ENCODE results near the gene NMB.

Gene NMB

GRCh38 chr15:84611631-84612030 lies 46.4 kb downstream of the NMB start:
- no peak for DNase-seq (ENCODE audit: low spot score)

GRCh38 chr15:84609818-84610525 lies 48.0 kb downstream of the NMB start:
- DNase-seq (ENCODE audit: low spot score) = no peak

GRCh38 chr15:84608707-84609284 lies 49.2 kb downstream of the NMB start:
- DNase-seq (ENCODE audit: low spot score) = no peak

- DNase-seq (ENCODE audit: low spot score) = no peak
Measured at GRCh38 chr15:84606653-84607120, 51.3 kb downstream of the NMB start.

GRCh38 chr15:84605554-84605882 lies 52.5 kb downstream of the NMB start:
- no peak for DNase-seq (ENCODE audit: low spot score)

Measured in D341Med (cell line).